HEK293 (cell line): ENCODE results near the gene OCIAD1.

Source experiments
- CTCF ChIA-PET: fragments of 350-600 bp; formaldehyde crosslinking; extraction: SDS; loops from one replicate; lab custom pipeline; 2021; ENCODE audit warnings: antibody characterized with exemption; lab: Yijun Ruan, JAX
- POLR2A ChIA-PET: fragments of 300-600 bp; formaldehyde crosslinking; extraction: SDS; loops from one replicate; lab custom pipeline; 2020; ENCODE audit warnings: antibody characterized with exemption, inconsistent platforms; lab: Yijun Ruan, JAX
- H3K27ac ChIP-seq: fragments of 200-500 bp; sonication (Bioruptor generic); 2 replicates; pipeline ENCODE4 v1.5.1; 2014; ENCODE audit warnings: low read depth, low read length, control low read depth, inconsistent platforms; ENCODE audit errors: extremely low read depth
- H3K36me3 ChIP-seq, 2 experiments: fragments of 200-500 bp in 1 of 2; sonication (Bioruptor generic) in 1 of 2; 1 replicate in 1 of 2; 2 replicates in 1 of 2; pipeline ENCODE4 v1.5.1; 2014 to 2017; ENCODE audit warnings: inconsistent platforms in 2 of 2, low read length in 2 of 2; ENCODE audit not compliant: control insufficient read depth in 2 of 2, insufficient read depth in 1 of 2
- H3K4me1 ChIP-seq: fragments of 200-500 bp; sonication (Bioruptor generic); 2 replicates; pipeline ENCODE4 v1.5.1; 2014; ENCODE audit warnings: mild to moderate bottlenecking, low read length, inconsistent platforms; ENCODE audit not compliant: control insufficient read depth, insufficient read depth
- H3K4me3 ChIP-seq: 2 replicates; pipeline ENCODE4 v1.5.1; 2011; ENCODE audit warnings: low read depth, mild to moderate bottlenecking, control low read depth, low read length, moderate library complexity
- H3K9me3 ChIP-seq: fragments of 200-500 bp; sonication (Bioruptor generic); 2 replicates; pipeline ENCODE4 v1.5.1; 2014; ENCODE audit warnings: low read depth, low read length, inconsistent platforms; ENCODE audit not compliant: control insufficient read depth, insufficient read depth
- BCL11B ChIP-seq: fragments of 450-650 bp; formaldehyde crosslinking; IDR thresholded peaks from 2 replicates; pipeline ENCODE4 v1.5.1; 2016; ENCODE audit warnings: low read depth, missing biosample characterization, missing genetic modification characterization
- GFI1B ChIP-seq: fragments of 450-650 bp; formaldehyde crosslinking; IDR thresholded peaks from 2 replicates; pipeline ENCODE4 v1.5.1; 2016; ENCODE audit warnings: missing biosample characterization, missing genetic modification characterization
- GLIS2 ChIP-seq: fragments of 450-650 bp; formaldehyde crosslinking; IDR thresholded peaks from 2 replicates; pipeline ENCODE4 v1.5.1; 2016; ENCODE audit warnings: missing biosample characterization, missing genetic modification characterization
- HOXA7 ChIP-seq: sonication (generic); formaldehyde crosslinking; IDR thresholded peaks from 2 replicates; pipeline ENCODE4 v1.8.1; 2022; ENCODE audit warnings: missing genetic modification reagents, borderline replicate concordance
- HOXD13 ChIP-seq: sonication (generic); formaldehyde crosslinking; IDR thresholded peaks from 2 replicates; pipeline ENCODE4 v1.8.0; 2022; ENCODE audit warnings: missing genetic modification reagents, borderline replicate concordance
- MEIS1 ChIP-seq: sonication (generic); formaldehyde crosslinking; IDR thresholded peaks from 2 replicates; pipeline ENCODE4 v1.8.1; 2022; ENCODE audit warnings: missing genetic modification reagents, mild to moderate bottlenecking, borderline replicate concordance
- ZBTB48 ChIP-seq: fragments of 450-650 bp; formaldehyde crosslinking; IDR thresholded peaks from 2 replicates; pipeline ENCODE4 v1.5.1; 2016; ENCODE audit warnings: missing biosample characterization, missing genetic modification characterization
- ZNF114 ChIP-seq: fragments of 450-650 bp; formaldehyde crosslinking; IDR thresholded peaks from 2 replicates; pipeline ENCODE4 v1.5.0; 2017; ENCODE audit warnings: missing biosample characterization, missing genetic modification characterization
- ZNF132 ChIP-seq: fragments of 450-650 bp; formaldehyde crosslinking; IDR thresholded peaks from 2 replicates; pipeline ENCODE4 v1.5.1; 2017; ENCODE audit warnings: missing biosample characterization, missing genetic modification characterization, borderline replicate concordance
- ZNF157 ChIP-seq: fragments of 450-650 bp; formaldehyde crosslinking; IDR thresholded peaks from 2 replicates; pipeline ENCODE4 v1.5.1; 2016; ENCODE audit warnings: missing biosample characterization, missing genetic modification characterization
- ZNF174 ChIP-seq: fragments of 450-650 bp; formaldehyde crosslinking; IDR thresholded peaks from 2 replicates; pipeline ENCODE4 v1.5.0; 2017; ENCODE audit warnings: missing biosample characterization, mild to moderate bottlenecking, missing genetic modification characterization
- ZNF211 ChIP-seq: fragments of 450-650 bp; formaldehyde crosslinking; IDR thresholded peaks from 2 replicates; pipeline ENCODE4 v1.5.1; 2016; ENCODE audit warnings: low read depth, missing biosample characterization, missing genetic modification characterization
- ZNF214 ChIP-seq: fragments of 450-650 bp; formaldehyde crosslinking; IDR thresholded peaks from 2 replicates; pipeline ENCODE4 v1.5.1; 2017; ENCODE audit warnings: missing biosample characterization, mild to moderate bottlenecking, missing genetic modification characterization, borderline replicate concordance
- ZNF23 ChIP-seq: fragments of 450-650 bp; formaldehyde crosslinking; IDR thresholded peaks from 2 replicates; pipeline ENCODE4 v1.5.1; 2016; ENCODE audit warnings: missing biosample characterization, missing genetic modification characterization, borderline replicate concordance
- ZNF239 ChIP-seq: fragments of 450-650 bp; formaldehyde crosslinking; IDR thresholded peaks from 2 replicates; pipeline ENCODE4 v1.5.1; 2016; ENCODE audit warnings: missing biosample characterization, missing genetic modification characterization
- ZNF473 ChIP-seq: fragments of 450-650 bp; formaldehyde crosslinking; IDR thresholded peaks from 2 replicates; pipeline ENCODE4 v1.5.1; 2017; ENCODE audit warnings: missing biosample characterization, missing genetic modification characterization
- ZNF561 ChIP-seq: fragments of 450-650 bp; IDR thresholded peaks from 2 replicates; pipeline ENCODE4 v1.5.1; 2018; ENCODE audit warnings: missing biosample characterization, missing genetic modification characterization, borderline replicate concordance
- ZNF600 ChIP-seq: fragments of 450-650 bp; formaldehyde crosslinking; IDR thresholded peaks from 2 replicates; pipeline ENCODE4 v1.5.1; 2016; ENCODE audit warnings: missing biosample characterization, missing genetic modification characterization
- ZNF621 ChIP-seq: fragments of 450-650 bp; formaldehyde crosslinking; IDR thresholded peaks from 2 replicates; pipeline ENCODE4 v1.5.1; 2017; ENCODE audit warnings: missing biosample characterization, missing genetic modification characterization
- ZXDB ChIP-seq: fragments of 450-650 bp; formaldehyde crosslinking; IDR thresholded peaks from 2 replicates; pipeline ENCODE4 v1.5.1; 2016; ENCODE audit warnings: missing biosample characterization, missing genetic modification characterization
- TF ChIP-seq, protein P1 (sequence below): fragments of 450-650 bp; formaldehyde crosslinking; IDR thresholded peaks from 2 replicates; pipeline ENCODE4 v1.5.1; 2016; ENCODE audit warnings: missing biosample characterization, missing genetic modification characterization
- TF ChIP-seq, protein P2 (sequence below): fragments of 450-650 bp; formaldehyde crosslinking; conservative IDR thresholded peaks from 2 replicates; pipeline ENCODE4 v1.5.1; 2016; ENCODE audit warnings: low read depth, missing biosample characterization, missing genetic modification characterization
- TF ChIP-seq, protein P3 (sequence below): fragments of 450-650 bp; formaldehyde crosslinking; IDR thresholded peaks from 2 replicates; pipeline ENCODE4 v1.5.1; 2017; ENCODE audit warnings: missing biosample characterization, missing genetic modification characterization
- TF ChIP-seq, protein P4 (sequence below): fragments of 450-650 bp; formaldehyde crosslinking; IDR thresholded peaks from 2 replicates; pipeline ENCODE4 v1.5.1; 2016; ENCODE audit warnings: missing biosample characterization, missing genetic modification characterization
- TF ChIP-seq, protein P5 (sequence below): fragments of 450-650 bp; formaldehyde crosslinking; IDR thresholded peaks from 2 replicates; pipeline ENCODE4 v1.5.1; 2016; ENCODE audit warnings: missing biosample characterization, missing genetic modification characterization, borderline replicate concordance

The OCIAD1 gene

DNA sequence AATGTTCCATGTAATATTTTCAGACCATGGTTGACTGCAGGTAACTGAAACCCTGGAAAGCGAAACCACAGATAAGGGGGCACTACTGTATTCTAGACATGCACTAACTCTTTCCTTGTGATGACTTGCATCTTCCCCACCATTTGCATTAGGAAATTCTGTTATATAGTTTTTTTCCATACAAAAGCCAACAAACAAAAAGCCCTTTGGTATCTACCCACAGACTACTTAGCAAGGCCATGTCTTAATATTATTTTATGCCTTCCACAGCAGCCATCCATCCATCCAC, 23.5 kb downstream of the OCIAD1 start:
- no peak overlapping the region for H3K4me3 ChIP-seq
- TF ChIP-seq ZNF561 (tag by site-specific recombination) (no peak), GFI1B (no peak), ZBTB48 (no peak), ZNF600 (tag by site-specific recombination) (no peak), HOXD13 (CRISPR knock-in tag) (no peak), GLIS2 (tag by site-specific recombination) (no peak)
- TF ChIP-seq, protein P1, sequence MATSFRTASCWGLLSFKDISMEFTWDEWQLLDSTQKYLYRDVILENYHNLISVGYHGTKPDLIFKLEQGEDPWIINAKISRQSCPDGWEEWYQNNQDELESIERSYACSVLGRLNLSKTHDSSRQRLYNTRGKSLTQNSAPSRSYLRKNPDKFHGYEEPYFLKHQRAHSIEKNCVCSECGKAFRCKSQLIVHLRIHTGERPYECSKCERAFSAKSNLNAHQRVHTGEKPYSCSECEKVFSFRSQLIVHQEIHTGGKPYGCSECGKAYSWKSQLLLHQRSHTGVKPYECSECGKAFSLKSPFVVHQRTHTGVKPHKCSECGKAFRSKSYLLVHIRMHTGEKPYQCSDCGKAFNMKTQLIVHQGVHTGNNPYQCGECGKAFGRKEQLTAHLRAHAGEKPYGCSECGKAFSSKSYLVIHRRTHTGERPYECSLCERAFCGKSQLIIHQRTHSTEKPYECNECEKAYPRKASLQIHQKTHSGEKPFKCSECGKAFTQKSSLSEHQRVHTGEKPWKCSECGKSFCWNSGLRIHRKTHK (tag by site-specific recombination) = no peak
- H3K9me3 ChIP-seq = no peaks in the 10 kb centered on the region
- H3K27ac ChIP-seq = no peak overlapping the region
- POLR2A ChIA-PET = no interaction called here
- no peaks in the 10 kb centered on the region for H3K4me1 ChIP-seq
- H3K36me3 ChIP-seq = peaks cover 39 to 77% of the 10 kb centered on the region in 2 experiments
- CTCF ChIA-PET = no interaction called here

DNA sequence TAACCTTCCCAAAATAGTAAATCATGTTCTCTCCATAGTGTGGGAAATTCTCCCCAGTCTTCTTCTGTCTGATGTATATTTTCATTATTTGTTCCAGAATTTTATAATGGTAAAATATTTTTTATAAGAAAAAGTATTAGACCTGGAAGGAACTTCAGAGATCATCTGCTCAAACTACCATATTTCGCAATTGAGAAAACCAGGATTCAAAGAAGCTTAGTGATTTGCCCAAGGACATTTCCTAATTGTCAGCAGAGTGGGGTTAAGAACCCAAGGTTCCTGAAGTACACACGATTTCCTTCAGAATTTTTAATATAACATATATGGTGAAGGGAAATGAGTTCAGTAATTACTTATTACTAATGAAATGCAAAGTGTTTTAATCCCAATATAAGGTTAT, 24.1 kb downstream of the OCIAD1 start:
- no peaks in the 10 kb centered on the region for H3K9me3 ChIP-seq
- no peaks in the 10 kb centered on the region for H3K4me1 ChIP-seq
- H3K27ac ChIP-seq = no peak overlapping the region
- H3K4me3 ChIP-seq = no peak overlapping the region
- ChIA-PET CTCF (no interaction called here), POLR2A (no interaction called here)
- no peak for TF ChIP-seq ZNF23 (tag by site-specific recombination)
- TF ChIP-seq, all 188 proteins: peak for 0
- peaks cover 39 to 80% of the 10 kb centered on the region in 2 experiments for H3K36me3 ChIP-seq

DNA sequence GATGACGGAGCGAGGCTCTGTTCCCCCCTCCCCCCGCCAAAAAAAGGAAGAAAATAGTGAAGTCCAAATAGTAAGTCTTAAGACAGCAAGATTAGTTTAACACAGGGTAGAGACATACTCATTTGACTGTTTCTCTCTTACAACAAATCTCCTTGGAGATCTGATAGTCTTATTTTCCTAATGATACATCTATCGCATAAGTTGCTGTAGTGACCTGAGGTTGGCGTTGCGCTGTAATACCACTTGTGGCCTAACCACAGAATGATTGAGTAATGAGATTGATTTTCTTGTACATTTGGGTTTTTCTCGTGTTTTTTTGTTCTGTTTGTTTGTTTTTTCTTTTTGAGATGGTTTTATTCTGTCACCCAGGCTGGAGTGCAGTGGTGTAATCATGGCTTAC, 27.2 kb downstream of the OCIAD1 start:
- Histone ChIP-seq H3K4me3 (no peak overlapping the region), H3K27ac (no peak overlapping the region), H3K4me1 (no peaks in the 10 kb centered on the region), H3K9me3 (no peaks in the 10 kb centered on the region), H3K36me3 (peaks cover 26 to 66% of the 10 kb centered on the region in 2 experiments)
- CTCF ChIA-PET = no interaction called here
- TF ChIP-seq ZNF473 (tag by site-specific recombination) = no peak
- TF ChIP-seq, protein P2, sequence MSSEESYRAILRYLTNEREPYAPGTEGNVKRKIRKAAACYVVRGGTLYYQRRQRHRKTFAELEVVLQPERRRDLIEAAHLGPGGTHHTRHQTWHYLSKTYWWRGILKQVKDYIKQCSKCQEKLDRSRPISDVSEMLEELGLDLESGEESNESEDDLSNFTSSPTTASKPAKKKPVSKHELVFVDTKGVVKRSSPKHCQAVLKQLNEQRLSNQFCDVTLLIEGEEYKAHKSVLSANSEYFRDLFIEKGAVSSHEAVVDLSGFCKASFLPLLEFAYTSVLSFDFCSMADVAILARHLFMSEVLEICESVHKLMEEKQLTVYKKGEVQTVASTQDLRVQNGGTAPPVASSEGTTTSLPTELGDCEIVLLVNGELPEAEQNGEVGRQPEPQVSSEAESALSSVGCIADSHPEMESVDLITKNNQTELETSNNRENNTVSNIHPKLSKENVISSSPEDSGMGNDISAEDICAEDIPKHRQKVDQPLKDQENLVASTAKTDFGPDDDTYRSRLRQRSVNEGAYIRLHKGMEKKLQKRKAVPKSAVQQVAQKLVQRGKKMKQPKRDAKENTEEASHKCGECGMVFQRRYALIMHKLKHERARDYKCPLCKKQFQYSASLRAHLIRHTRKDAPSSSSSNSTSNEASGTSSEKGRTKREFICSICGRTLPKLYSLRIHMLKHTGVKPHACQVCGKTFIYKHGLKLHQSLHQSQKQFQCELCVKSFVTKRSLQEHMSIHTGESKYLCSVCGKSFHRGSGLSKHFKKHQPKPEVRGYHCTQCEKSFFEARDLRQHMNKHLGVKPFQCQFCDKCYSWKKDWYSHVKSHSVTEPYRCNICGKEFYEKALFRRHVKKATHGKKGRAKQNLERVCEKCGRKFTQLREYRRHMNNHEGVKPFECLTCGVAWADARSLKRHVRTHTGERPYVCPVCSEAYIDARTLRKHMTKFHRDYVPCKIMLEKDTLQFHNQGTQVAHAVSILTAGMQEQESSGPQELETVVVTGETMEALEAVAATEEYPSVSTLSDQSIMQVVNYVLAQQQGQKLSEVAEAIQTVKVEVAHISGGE (tag by site-specific recombination) = no peak
- no peak for TF ChIP-seq BCL11B
- TF ChIP-seq ZNF214 = no peak
- TF ChIP-seq, protein P3, sequence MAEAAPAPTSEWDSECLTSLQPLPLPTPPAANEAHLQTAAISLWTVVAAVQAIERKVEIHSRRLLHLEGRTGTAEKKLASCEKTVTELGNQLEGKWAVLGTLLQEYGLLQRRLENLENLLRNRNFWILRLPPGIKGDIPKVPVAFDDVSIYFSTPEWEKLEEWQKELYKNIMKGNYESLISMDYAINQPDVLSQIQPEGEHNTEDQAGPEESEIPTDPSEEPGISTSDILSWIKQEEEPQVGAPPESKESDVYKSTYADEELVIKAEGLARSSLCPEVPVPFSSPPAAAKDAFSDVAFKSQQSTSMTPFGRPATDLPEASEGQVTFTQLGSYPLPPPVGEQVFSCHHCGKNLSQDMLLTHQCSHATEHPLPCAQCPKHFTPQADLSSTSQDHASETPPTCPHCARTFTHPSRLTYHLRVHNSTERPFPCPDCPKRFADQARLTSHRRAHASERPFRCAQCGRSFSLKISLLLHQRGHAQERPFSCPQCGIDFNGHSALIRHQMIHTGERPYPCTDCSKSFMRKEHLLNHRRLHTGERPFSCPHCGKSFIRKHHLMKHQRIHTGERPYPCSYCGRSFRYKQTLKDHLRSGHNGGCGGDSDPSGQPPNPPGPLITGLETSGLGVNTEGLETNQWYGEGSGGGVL (tag by site-specific recombination) = no peak
- TF ChIP-seq, protein P4, sequence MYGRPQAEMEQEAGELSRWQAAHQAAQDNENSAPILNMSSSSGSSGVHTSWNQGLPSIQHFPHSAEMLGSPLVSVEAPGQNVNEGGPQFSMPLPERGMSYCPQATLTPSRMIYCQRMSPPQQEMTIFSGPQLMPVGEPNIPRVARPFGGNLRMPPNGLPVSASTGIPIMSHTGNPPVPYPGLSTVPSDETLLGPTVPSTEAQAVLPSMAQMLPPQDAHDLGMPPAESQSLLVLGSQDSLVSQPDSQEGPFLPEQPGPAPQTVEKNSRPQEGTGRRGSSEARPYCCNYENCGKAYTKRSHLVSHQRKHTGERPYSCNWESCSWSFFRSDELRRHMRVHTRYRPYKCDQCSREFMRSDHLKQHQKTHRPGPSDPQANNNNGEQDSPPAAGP (tag by site-specific recombination) = no peak
- TF ChIP-seq HOXA7 (CRISPR knock-in tag) = no peak
- no peak for TF ChIP-seq ZNF621
- TF ChIP-seq ZNF239 (tag by site-specific recombination) = no peak
- no peak for TF ChIP-seq ZNF211
- TF ChIP-seq ZNF157 (tag by site-specific recombination) = no peak
- TF ChIP-seq ZNF114 = no peak
- no peak for TF ChIP-seq ZNF174
- TF ChIP-seq, protein P5, sequence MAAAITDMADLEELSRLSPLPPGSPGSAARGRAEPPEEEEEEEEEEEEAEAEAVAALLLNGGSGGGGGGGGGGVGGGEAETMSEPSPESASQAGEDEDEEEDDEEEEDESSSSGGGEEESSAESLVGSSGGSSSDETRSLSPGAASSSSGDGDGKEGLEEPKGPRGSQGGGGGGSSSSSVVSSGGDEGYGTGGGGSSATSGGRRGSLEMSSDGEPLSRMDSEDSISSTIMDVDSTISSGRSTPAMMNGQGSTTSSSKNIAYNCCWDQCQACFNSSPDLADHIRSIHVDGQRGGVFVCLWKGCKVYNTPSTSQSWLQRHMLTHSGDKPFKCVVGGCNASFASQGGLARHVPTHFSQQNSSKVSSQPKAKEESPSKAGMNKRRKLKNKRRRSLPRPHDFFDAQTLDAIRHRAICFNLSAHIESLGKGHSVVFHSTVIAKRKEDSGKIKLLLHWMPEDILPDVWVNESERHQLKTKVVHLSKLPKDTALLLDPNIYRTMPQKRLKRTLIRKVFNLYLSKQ (tag by site-specific recombination) = no peak
- TF ChIP-seq ZNF132 (tag by site-specific recombination) = no peak
- TF ChIP-seq MEIS1 = no peak
- TF ChIP-seq ZXDB (tag by site-specific recombination) = no peak
- POLR2A ChIA-PET = no interaction called here
